ENCODE measurements around the gene LOXL1. TPM values are rescaled to one million over a fixed set of nuclear protein-coding genes. Genes with fewer than 3 reads are reported as not detected.
A peak's percentile ranks its signal among the peaks of the same experiment; 100 is the strongest.

Gene LOXL1
- total and polyA plus RNA-seq, 9 of the 15 experiments (the other 6 are each of a cell fraction or from before 2014, with no cell fraction given), result 0.14 TPM; not detected in 8

DNA sequence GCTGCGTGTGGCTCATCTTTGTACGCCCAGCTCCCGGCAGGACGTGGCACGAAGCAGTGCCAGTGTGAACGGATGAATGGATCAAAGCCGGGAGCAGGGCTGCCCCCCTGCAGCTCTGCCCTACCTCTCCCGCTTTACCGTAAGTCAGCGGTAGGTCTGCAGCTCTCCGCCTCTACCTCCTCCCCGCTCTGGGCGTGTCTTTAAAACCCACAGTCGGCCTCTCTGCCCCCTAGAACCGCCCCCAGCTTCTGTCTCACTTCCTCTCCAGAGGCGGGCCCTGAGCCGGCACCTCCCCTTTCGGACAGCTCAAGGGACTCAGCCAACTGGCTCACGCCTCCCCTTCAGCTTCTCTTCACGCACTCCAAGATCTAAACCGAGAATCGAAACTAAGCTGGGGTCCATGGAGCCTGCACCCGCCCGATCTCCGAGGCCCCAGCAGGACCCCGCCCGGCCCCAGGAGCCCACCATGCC is 68.2 kb downstream of the LOXL1 start, which contains the start of gene PML (continued):
- TF ChIP-seq, protein P1, sequence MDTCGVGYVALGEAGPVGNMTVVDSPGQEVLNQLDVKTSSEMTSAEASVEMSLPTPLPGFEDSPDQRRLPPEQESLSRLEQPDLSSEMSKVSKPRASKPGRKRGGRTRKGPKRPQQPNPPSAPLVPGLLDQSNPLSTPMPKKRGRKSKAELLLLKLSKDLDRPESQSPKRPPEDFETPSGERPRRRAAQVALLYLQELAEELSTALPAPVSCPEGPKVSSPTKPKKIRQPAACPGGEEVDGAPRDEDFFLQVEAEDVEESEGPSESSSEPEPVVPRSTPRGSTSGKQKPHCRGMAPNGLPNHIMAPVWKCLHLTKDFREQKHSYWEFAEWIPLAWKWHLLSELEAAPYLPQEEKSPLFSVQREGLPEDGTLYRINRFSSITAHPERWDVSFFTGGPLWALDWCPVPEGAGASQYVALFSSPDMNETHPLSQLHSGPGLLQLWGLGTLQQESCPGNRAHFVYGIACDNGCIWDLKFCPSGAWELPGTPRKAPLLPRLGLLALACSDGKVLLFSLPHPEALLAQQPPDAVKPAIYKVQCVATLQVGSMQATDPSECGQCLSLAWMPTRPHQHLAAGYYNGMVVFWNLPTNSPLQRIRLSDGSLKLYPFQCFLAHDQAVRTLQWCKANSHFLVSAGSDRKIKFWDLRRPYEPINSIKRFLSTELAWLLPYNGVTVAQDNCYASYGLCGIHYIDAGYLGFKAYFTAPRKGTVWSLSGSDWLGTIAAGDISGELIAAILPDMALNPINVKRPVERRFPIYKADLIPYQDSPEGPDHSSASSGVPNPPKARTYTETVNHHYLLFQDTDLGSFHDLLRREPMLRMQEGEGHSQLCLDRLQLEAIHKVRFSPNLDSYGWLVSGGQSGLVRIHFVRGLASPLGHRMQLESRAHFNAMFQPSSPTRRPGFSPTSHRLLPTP (IDR thresholded peaks at IDR 0.05; ENCODE audit: borderline replicate concordance, extremely low read depth, insufficient read length), result no peak
- 0 out of 2 replicates have a peak, but pooled peaks have one; percentile 24 for TF ChIP-seq ZBTB7A (IDR thresholded peaks at IDR 0.05; ENCODE audit: borderline replicate concordance, control insufficient read depth, low read depth, low read length)
- TF ChIP-seq ASH1L (IDR thresholded peaks at IDR 0.05; ENCODE audit: borderline replicate concordance, low read depth, partially characterized antibody), result no peak
- no peak for TF ChIP-seq CEBPB (tag; IDR thresholded peaks at IDR 0.05)
- TF ChIP-seq CBX2 (IDR thresholded peaks at IDR 0.05; ENCODE audit: insufficient read depth, low read length, poor library complexity, severe bottlenecking), result no peak
- TF ChIP-seq GABPA (tag; conservative IDR thresholded peaks at IDR 0.05; ENCODE audit: low read depth), result peak; percentile 62
- TF ChIP-seq MXD1 (CRISPR knock-in tag; IDR thresholded peaks at IDR 0.05; ENCODE audit: borderline replicate concordance, poor library complexity, severe bottlenecking), result no peak
- no peak for TF ChIP-seq TFAM (CRISPR knock-in tag; conservative IDR thresholded peaks at IDR 0.05)
- no peak for TF ChIP-seq MAFK (IDR thresholded peaks at IDR 0.05; ENCODE audit: low read length)
- peak; percentile 60; the same call in 1 of the 2 replicates for TF ChIP-seq PHF8 (IDR thresholded peaks at IDR 0.05; ENCODE audit: borderline replicate concordance, low read length)
- TF ChIP-seq DMBX1 (CRISPR knock-in tag; IDR thresholded peaks at IDR 0.05; ENCODE audit: borderline replicate concordance), result no peak
- no peak for TF ChIP-seq SRSF3 (IDR thresholded peaks at IDR 0.05; ENCODE audit: insufficient read depth, low read length)
- TF ChIP-seq CCAR2 (IDR thresholded peaks at IDR 0.05; ENCODE audit: low read depth, low read length), result no peak
- peak; percentile 97 for TF ChIP-seq SPI1 (IDR thresholded peaks at IDR 0.05; ENCODE audit: borderline replicate concordance, low read depth, low read length)
- no peak for TF ChIP-seq ZBTB5 (IDR thresholded peaks at IDR 0.05)
- TF ChIP-seq GTF2B (IDR thresholded peaks at IDR 0.05; ENCODE audit: extremely low read depth, insufficient read length), result no peak
- TF ChIP-seq HNRNPLL (IDR thresholded peaks at IDR 0.05; ENCODE audit: low read depth, low read length, poor library complexity, severe bottlenecking), result peak; percentile 46
- TF ChIP-seq ZKSCAN1 (IDR thresholded peaks at IDR 0.05; ENCODE audit: low read depth, low read length), result no peak
- 0 out of 2 replicates have a peak, but pooled peaks have one; percentile 13 for TF ChIP-seq CREB3L1 (IDR thresholded peaks at IDR 0.05; ENCODE audit: borderline replicate concordance, low read depth)
- TF ChIP-seq CBFA2T2 (conservative IDR thresholded peaks at IDR 0.05), result no peak

Data from K562 (cell line).